Measurements from ENCODE around the gene CORO2A. TPM values are rescaled to one million over a fixed set of nuclear protein-coding genes. Genes with fewer than 3 reads are reported as not detected.
A peak's percentile ranks its signal among the peaks of the same experiment; 100 is the strongest.

Gene CORO2A
- total and polyA plus RNA-seq, 2 of the 13 experiments (the other 11 are each of a cell fraction or from before 2014, with no cell fraction given): 14.4 to 15.3 TPM

GRCh38 chr9:98146101-98146991 lies 46.1 kb downstream of the CORO2A start (continued):
- TF ChIP-seq ZBTB43 (CRISPR knock-in tag; conservative IDR thresholded peaks at IDR 0.05): no peak
- TF ChIP-seq KLF9 (CRISPR knock-in tag; IDR thresholded peaks at IDR 0.05; ENCODE audit: low read depth): no peak
- 0 out of 2 replicates have a peak, but pooled peaks have one; percentile 32 for TF ChIP-seq ZFP1 (CRISPR knock-in tag; IDR thresholded peaks at IDR 0.05)
- TF ChIP-seq PCBP2 (optimal IDR thresholded peaks at IDR 0.05; ENCODE audit: low read depth, low read length, poor library complexity, severe bottlenecking): no peak
- no peak for TF ChIP-seq CERS6 (CRISPR knock-in tag; IDR thresholded peaks at IDR 0.05)
- no peak for TF ChIP-seq JDP2 (CRISPR knock-in tag; IDR thresholded peaks at IDR 0.05; ENCODE audit: borderline replicate concordance)
- TF ChIP-seq ZNF20 (CRISPR knock-in tag; IDR thresholded peaks at IDR 0.05): no peak
- no peak for TF ChIP-seq ZKSCAN5 (CRISPR knock-in tag; IDR thresholded peaks at IDR 0.05)
- TF ChIP-seq HES4 (CRISPR knock-in tag; IDR thresholded peaks at IDR 0.05; ENCODE audit: borderline replicate concordance): no peak
- TF ChIP-seq ZNF276 (CRISPR knock-in tag; IDR thresholded peaks at IDR 0.05; ENCODE audit: low read depth): no peak
- peak; percentile 62; the same call in 1 of the 3 replicates for TF ChIP-seq MXI1 (IDR thresholded peaks at IDR 0.05; ENCODE audit: borderline replicate concordance, low read depth, low read length)
- TF ChIP-seq SALL1 (CRISPR knock-in tag; IDR thresholded peaks at IDR 0.05): peak; percentile 87
- no peak; the same call in 1 of the 2 replicates for TF ChIP-seq ZNF12 (CRISPR knock-in tag; IDR thresholded peaks at IDR 0.05)
- TF ChIP-seq MED13 (CRISPR knock-in tag; IDR thresholded peaks at IDR 0.05): no peak
- TF ChIP-seq HINFP (CRISPR knock-in tag; IDR thresholded peaks at IDR 0.05; ENCODE audit: low read depth): 0 out of 2 replicates have a peak, but pooled peaks have one; percentile 37
- TF ChIP-seq ZNF710 (CRISPR knock-in tag; IDR thresholded peaks at IDR 0.05; ENCODE audit: borderline replicate concordance): peak; percentile 70; the same call in 1 of the 2 replicates
- no peak for TF ChIP-seq ZNF749 (CRISPR knock-in tag; IDR thresholded peaks at IDR 0.05; ENCODE audit: borderline replicate concordance)
- TF ChIP-seq HIVEP1 (CRISPR knock-in tag; IDR thresholded peaks at IDR 0.05): peak; percentile 48; the same call in 1 of the 2 replicates
- no peak for TF ChIP-seq ZNF251 (CRISPR knock-in tag; IDR thresholded peaks at IDR 0.05)
- TF ChIP-seq ZNF672 (CRISPR knock-in tag; IDR thresholded peaks at IDR 0.05): no peak

Measured in HepG2 (cell line).